Left lobe of liver (tissue), 2 donors: ENCODE data around the gene MAP3K4. TPM values are rescaled to one million over a fixed set of nuclear protein-coding genes. Genes with fewer than 3 reads are reported as not detected.

Source experiments
- ATAC-seq: fragments of 200-7000 bp; cut with Tn5 transposase; one replicate; pipeline ENCODE4 v1.9.1; 2020; ENCODE audit warnings: mild to moderate bottlenecking, moderate library complexity
- DNase-seq: peaks from one replicate; pipeline ENCODE4 v3.0.0-alpha.2; 2020; ENCODE audit warnings: low spot score
- total RNA-seq: library from RNA; stranded (reverse); gene quantifications from one replicate; pipeline ENCODE4 v1.2.1, GENCODE V29; 2021
- donor health status: DM: no; HTN: no; CAD: no; lungs with moderate emphysema.
- donor health status: DM: no; HTN: yes; CAD: no.

Gene MAP3K4
- total RNA-seq, 1 donor from 2014 or later, result 11.2 TPM

DNA sequence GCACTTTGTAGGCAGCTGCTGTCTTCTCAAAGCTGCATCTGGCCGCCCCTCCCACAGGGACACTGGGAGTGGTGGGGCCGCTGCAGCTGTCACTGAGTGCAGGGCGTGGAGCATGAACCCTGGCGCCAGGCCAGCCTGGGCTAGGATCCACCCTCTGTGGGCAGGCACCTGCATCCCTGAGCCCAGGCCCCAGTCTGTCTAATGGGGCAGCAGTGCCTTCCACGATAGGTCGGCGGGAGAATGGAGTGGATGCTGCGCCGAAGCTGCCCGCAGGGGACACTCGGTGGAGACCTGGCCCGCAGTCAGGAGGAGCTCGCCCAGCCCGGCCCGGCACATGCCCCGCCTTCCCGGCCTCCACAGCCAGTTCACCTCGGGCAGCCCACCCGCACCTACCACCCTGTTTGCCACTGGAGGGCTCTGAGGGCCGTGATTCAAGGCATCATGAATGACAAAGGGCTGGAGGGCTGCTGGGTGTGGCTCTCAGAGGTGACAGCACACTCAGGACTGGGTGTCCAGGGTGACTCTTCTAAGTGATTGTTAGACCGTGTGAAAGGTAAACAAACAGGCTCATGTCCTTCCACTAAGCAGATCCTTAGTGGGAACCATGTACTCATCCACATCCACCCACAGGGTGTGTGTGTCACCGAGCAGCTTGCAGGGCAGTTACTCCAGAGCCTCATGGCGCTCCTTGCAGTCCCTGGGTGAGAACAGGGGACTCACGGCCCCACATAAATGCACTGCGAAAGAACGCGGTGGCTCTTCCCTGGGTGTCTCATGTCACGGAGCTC is 148.4 kb downstream of the MAP3K4 start:
- peak; percentile 75 for ATAC-seq
- peak; percentile 55 for DNase-seq

- ATAC-seq (no peak), DNase-seq (no peak)
These were observed 148.9 kb downstream of the MAP3K4 start for GRCh38 chr6:161140554-161140875.

GRCh38 chr6:161141173-161141572 is 149.6 kb downstream of the MAP3K4 start:
- DNase-seq, result no peak
- no peak for ATAC-seq

GRCh38 chr6:161142957-161143296 is 151.4 kb downstream of the MAP3K4 start:
- ATAC-seq, result no peak
- no peak for DNase-seq

DNA sequence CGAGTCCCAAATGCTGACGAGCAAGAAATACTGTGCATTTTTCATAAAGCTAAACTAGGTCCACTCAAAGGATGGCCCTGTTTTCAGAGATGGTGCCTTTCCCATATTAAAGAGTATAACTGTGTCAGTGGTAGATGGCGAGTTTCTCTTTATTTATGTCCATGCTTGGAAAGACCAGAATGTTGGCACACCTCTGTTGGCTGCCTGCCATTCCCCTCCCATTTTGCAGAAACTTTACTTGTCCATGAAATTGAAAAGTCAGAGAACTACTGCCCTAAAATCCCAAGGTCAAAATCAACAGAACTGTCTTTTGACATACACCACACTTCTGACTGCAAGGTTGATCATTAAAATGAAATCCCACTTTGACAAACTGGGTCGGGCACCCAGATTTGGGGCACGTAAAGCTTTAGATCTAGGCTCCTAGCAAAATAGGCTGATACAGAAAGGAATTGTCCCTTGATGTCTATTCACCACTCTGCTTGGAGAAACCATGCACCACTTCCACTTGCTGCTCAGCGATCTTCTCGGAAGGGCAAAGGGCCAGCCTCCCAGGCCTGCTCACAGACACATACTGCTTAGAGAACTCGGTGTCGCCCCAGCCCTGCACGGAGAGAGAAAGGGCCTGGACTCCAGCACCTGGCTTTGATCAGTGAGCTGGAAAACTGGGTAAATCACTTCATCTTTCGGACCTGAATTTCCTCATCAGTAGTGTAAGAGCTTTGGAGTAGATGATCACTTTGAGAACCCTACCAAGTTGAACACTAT is 152.3 kb downstream of the MAP3K4 start:
- ATAC-seq (peak; percentile 52), DNase-seq (peak; percentile 53)

DNA sequence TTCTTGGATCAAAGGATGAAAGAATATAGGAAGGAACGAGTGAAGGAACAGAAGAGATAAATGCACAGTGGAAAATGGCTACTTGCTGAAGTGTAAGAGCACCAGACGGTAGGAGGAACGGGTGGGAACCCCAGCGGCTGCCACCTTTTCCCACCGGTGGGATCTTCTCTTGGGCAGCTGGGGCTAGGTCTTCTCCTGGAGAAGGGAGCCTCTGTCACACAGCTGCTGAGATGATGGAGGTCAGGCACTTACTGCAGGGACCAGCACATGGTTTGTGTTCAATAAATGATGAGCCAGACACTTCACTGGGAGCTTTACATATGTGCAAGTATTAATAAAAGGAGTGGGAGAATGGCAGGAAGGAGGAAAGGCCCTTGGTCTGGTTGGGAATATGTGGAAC is 158.6 kb downstream of the MAP3K4 start:
- DNase-seq (no peak), ATAC-seq (no peak)

GRCh38 chr6:161150566-161150965 is 159.0 kb downstream of the MAP3K4 start:
- ATAC-seq (no peak), DNase-seq (no peak)

GRCh38 chr6:161151059-161151645 is 159.6 kb downstream of the MAP3K4 start:
- ATAC-seq (no peak), DNase-seq (no peak)

DNA sequence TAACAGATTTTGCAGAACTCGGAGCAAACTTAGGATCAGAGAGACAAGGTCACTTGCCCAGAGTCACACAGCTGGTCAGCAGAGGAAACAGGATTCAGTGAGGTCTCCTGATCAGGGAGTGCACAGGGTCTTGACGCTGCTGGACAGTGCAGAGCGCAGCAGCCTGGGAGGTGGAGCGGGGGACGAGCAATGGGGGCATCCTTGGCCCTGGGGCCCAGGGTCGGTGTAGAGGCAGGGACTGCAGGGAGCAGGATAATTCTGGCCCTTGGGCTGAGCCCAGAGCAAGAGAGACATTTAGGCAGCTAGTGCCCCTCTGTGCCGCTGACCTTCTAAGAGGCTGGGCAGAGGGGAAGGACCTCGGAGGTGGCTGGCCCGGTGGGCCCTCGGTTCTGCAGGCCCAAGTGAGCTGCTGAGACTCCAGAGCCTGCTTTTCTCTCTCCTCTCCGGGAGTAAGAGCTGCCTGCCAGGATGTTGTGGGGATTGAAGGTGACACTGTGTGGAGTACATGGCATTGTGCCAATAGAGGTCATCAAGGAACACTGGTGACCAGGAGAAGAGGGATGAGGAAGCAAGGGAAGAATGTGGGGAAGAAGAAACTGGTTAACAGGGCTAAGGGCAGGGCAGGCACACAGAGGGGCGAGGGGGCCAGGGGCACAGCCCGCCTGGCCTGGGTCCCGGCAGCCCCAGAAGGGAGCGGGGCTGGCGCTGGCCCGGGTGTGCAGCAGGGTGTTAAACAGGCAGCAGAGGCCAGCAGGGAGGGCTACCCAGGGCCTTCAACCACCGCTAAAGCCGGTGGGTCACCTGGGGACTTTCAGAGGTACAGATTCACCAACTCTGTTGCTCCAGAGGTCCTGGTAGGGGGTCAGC is 160.3 kb downstream of the MAP3K4 start:
- DNase-seq, result no peak
- ATAC-seq, result peak; percentile 9

GRCh38 chr6:161152527-161152862 is 160.9 kb downstream of the MAP3K4 start:
- ATAC-seq (no peak), DNase-seq (no peak)

GRCh38 chr6:161152907-161153662 is 161.5 kb downstream of the MAP3K4 start:
- ATAC-seq (peak; percentile 86), DNase-seq (peak; percentile 48)

- ATAC-seq, result peak; percentile 11
- no peak for DNase-seq
These were observed 162.2 kb downstream of the MAP3K4 start for GRCh38 chr6:161153725-161154124.

DNA sequence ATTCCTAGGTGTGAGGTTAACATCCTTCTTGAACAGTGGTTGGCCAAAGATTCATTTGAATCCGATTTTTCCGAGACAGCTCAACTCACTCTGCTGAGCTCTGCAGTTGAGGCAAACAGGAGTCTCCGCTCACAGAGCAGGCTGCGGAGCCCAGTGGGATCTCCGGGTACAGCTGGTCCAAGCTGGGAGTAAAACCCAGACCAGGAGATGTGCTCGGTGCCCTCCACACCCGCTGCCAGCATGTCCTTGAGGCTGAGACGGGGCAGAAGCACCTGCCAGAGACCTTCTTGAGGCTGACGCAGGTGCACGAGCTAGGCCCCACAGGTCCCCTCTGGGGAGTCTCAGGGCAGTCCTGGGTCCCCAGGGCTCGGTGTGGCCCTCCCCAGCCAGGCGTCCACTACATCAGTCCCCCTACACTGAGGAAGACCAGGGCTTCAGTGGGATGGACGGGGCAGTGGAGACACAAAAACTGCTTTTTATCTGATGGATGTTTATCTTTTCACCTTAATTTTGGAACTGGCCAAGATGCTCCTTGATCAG is 163.3 kb downstream of the MAP3K4 start:
- DNase-seq (no peak), ATAC-seq (no peak)

GRCh38 chr6:161161121-161161520 is 169.6 kb downstream of the MAP3K4 start:
- DNase-seq (no peak), ATAC-seq (no peak)

GRCh38 chr6:161161889-161162624 is 170.5 kb downstream of the MAP3K4 start:
- DNase-seq (peak; percentile 64), ATAC-seq (peak; percentile 41)

DNA sequence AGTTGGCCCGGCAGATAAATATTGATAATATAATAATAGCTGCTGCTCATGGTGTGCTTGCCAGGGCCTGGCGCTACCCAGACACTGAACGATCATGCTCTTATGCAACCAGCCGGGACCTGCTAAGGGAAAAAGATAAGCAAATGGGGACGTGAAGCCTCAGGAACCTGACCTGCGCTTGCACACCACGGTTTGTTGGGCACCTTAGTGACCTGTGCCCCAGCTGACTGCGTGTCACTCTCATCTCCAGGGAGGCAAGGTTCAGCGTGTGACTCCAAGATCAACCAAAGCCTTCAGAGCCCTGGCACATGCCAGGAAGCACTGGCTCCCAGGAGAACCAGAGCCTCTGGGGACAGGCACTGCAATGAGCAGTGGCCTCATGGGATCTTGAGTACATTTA is 171.2 kb downstream of the MAP3K4 start:
- ATAC-seq, result peak; percentile 88
- DNase-seq, result peak; percentile 95

DNA sequence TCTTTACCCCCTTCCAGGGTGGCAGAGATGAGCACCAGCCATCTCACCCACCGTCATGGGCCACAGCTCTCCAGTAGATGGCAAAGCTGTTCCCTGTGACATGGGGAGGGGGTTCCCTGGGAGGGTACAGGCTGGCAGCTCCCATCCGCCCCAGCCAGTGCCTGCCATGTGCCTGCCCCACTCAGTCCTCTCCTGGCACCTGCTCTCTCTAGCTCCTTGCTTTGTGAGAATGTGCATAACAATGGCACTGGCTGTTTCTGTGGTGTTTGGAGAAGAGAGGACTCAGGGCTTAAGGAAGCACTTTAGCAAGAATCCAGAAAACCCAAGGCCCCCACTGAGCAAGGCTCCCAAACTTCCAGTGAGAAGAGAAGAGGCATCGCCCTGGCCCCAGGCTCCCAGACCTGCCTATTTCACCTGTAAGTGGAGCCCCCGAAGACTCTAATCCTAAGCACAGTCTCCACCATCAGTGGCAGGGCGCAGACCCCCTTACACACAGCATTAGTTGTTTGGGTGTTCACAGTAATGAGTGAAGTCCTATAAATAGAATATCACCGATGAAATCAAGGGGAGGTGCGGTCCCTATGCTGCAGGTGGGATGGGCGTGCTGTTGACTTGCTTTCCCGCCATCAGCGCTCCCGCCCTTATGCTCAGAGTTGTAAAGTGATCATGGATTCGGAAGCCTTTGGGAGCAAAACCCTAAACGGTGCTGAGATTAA is 172.1 kb downstream of the MAP3K4 start:
- ATAC-seq (no peak), DNase-seq (no peak)

- DNase-seq (no peak), ATAC-seq (no peak)
These were observed 172.6 kb downstream of the MAP3K4 start for GRCh38 chr6:161164182-161164625.

DNA sequence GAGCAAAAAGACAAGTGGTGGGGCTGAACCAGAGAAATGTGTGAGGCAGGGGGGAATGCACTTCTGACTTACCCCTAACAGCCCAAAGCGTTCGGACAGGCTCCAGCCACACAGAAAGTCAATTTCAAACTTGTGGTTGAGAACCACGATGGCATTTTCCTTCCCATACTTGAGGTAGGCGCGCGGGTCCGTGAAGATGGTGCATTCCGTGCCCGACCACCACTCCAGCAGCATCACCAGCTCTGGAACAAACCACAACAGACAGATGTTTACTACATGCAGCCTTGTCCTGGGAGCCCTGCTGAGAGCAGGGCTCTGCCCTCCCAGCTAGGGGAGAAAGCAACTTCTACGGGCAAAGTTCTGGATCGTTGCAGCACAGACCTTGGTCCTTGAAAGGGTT is 174.6 kb downstream of the MAP3K4 start:
- DNase-seq, result no peak

More for the DNA sequence above, 174.6 kb downstream of the MAP3K4 start:
- ATAC-seq, result no peak
